ENCODE measurements around the gene MEI1. TPM values are rescaled to one million over a fixed set of nuclear protein-coding genes. Genes with fewer than 3 reads are reported as not detected.
"Not testable (repeated sequence)": the region's sequence is repeated elsewhere in the genome, so short reads cannot be mapped to it uniquely, and the experiment has no call there.

Gene MEI1, protein sequence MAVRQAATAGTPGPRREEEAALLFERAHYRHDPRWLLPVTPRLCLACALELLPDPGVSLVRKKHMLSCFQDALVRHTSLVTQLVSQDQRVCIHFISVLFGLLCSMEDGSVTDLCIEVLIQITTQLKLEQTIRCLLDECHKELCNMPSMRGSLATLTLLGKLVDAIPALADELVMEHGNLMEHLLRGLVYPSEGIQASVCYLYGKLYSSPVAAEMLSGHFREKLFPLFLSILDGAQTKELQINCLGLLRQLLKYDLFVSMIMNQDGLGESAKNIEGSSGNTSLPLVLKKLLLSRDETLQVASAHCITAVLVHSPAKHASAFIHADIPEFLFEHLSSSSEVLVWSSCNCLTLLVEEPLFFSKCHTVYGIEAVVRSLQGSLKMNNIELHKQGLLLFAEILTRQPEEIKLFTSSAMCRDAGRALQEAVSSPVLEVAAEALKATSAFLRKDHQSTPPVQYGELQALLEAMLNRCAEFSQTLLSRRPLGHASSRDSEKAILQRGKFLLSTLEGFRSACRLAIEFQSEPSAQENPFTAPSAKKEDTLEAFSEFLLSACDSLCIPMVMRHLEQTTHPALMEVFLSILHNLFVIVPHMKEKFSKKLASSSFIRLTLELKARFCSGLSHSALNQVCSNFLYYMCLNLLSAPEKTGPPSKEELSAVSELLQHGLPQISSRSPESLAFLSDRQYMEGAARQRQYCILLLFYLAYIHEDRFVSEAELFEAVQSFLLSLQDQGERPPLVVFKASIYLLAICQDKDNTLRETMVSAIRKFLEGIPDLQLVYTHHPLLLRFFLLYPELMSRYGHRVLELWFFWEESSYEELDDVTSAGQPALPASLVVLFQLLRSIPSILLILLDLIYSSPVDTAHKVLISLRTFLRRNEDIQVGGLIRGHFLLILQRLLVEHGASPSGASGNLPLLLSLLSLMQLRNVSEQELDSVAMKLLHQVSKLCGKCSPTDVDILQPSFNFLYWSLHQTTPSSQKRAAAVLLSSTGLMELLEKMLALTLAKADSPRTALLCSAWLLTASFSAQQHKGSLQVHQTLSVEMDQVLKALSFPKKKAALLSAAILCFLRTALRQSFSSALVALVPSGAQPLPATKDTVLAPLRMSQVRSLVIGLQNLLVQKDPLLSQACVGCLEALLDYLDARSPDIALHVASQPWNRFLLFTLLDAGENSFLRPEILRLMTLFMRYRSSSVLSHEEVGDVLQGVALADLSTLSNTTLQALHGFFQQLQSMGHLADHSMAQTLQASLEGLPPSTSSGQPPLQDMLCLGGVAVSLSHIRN
- 0.40 TPM for total RNA-seq
- long read RNA-seq, result 0 reads

DNA sequence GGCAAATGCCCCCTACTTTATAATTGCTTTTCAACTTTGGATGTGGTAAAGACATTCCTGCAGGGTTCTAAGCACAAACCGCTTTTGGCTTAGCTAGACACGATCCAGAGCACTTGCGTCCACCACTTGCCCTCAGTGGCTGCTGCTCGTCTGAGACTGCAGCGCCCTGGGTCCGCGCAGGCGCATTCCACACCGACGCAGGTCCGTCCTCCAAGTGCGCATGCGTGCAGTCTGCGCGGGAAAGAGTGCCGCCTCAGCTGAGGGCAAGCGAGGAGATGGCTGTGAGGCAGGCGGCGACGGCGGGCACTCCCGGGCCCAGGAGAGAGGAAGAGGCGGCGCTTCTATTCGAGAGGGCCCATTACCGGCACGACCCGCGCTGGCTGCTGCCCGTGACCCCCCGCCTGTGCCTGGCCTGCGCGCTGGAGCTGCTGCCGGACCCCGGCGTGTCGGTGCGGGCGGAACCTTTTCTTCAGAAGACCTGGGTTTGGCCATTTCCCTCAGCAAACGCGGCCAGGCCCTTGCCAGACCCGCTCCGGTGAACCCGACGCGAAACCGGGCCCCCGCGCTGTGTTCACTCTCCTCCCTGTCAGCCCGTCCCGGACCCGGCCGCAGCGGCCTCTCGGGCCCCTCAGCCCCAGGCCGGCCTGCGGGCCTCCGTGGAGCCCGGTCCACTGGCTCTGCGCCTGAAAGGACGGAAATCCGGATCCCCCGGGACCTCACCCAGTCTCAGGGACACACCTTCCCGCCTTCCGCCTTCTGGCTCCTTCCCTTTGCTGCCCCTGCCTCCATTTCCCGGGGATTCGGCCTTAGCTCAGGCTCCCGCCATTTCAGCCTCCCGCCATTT is at the start of gene MEI1:
Gene MEI1, plus strand, starts transcription at position 240 of the 844 bp plus-strand sequence. Its CDS starts 36 bp downstream, at position 276.
- intact Hi-C loops (cut with DNase I), result no loop called here
- peak; percentile 90 for DNase-seq (ENCODE audit: low spot score)

GRCh38 chr22:41650229-41650628 is 49.1 kb upstream of the MEI1 start:
- intact Hi-C loops (cut with DNase I), result no loop called here
- no peak for DNase-seq (ENCODE audit: low spot score)

- intact Hi-C loops (cut with DNase I), result no loop called here
- DNase-seq (ENCODE audit: low spot score), result no peak
These were observed 48.5 kb upstream of the MEI1 start for GRCh38 chr22:41650821-41651220.

- DNase-seq (ENCODE audit: low spot score), result no peak
- intact Hi-C loops (cut with DNase I), result no loop called here
These were observed 45.0 kb upstream of the MEI1 start for GRCh38 chr22:41654322-41654721.

- DNase-seq (ENCODE audit: low spot score), result no peak
- intact Hi-C loops (cut with DNase I), result no loop called here
These were observed 42.7 kb upstream of the MEI1 start for GRCh38 chr22:41656556-41656955.

- no peak for DNase-seq (ENCODE audit: low spot score)
- intact Hi-C loops (cut with DNase I), result no loop called here
These were observed 41.6 kb upstream of the MEI1 start for GRCh38 chr22:41657709-41658108.

- DNase-seq (ENCODE audit: low spot score), result no peak
- intact Hi-C loops (cut with DNase I), result no loop called here
These were observed 40.4 kb upstream of the MEI1 start for GRCh38 chr22:41658869-41659268.

DNA sequence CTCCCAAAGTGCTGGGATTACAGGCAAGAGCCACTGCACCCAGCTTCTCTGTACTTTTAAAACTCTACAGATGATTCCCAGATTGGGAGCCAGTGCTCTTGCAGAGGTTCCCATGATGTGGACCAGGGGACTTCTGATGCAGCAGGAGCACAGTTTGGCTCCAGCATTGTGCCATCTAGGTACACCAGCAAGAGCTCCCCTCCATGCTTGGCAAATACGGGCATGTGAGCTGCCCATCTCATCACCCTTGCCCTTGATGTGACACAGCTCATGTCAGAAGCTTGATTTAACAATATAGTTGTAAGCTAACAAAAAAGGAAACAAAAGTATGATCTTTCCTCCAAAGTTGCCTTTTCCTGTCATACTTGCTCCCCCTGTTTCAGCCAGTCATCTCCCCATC is 39.4 kb upstream of the MEI1 start:
- intact Hi-C loops (cut with DNase I), result no loop called here
- no peak for DNase-seq (ENCODE audit: low spot score)

DNA sequence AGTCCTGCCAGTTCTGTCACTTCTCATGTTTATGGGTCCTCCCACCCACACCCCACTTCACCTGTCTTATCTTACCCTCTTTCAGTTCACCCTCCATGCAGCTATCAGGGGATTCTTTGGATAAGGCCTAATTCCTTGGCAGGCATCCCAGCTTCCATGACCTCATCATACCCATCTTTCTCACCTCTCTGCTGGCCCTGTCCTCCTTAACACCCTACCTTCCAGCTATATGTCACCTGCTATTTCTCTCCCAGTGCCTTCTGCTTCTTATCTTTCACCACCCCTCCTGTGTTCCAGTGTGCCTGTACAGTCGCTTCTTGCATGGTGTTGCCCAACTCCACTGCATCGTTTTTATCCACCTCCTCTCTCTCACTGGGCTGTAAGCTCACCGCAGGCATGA is 38.9 kb upstream of the MEI1 start:
- intact Hi-C loops (cut with DNase I), result no loop called here

GRCh38 chr22:41661088-41661487 is 38.2 kb upstream of the MEI1 start:
- DNase-seq (ENCODE audit: low spot score), result no peak
- intact Hi-C loops (cut with DNase I), result no loop called here

More for the DNA sequence above, 38.9 kb upstream of the MEI1 start:
- no peak for DNase-seq (ENCODE audit: low spot score)

DNA sequence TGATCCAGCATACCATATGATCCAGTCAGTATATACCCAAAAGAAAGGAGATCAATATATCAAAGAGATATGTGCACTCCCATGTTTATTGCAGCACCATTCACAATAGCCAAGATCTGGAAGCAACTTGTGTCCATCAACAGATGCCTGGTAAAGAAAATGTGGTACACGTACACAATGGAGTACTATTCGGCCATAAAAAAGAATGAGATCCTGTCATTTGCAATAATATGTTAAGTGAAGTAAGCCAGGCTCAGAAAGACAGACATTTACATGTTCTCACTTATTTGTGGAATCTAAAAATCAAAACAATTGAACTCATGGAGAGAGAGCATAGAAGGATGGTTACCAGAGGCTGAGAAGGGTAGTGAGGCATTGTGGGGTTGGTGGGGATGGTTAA is 37.6 kb upstream of the MEI1 start:
- DNase-seq (ENCODE audit: low spot score), result no peak
- intact Hi-C loops (cut with DNase I), result no loop called here

DNA sequence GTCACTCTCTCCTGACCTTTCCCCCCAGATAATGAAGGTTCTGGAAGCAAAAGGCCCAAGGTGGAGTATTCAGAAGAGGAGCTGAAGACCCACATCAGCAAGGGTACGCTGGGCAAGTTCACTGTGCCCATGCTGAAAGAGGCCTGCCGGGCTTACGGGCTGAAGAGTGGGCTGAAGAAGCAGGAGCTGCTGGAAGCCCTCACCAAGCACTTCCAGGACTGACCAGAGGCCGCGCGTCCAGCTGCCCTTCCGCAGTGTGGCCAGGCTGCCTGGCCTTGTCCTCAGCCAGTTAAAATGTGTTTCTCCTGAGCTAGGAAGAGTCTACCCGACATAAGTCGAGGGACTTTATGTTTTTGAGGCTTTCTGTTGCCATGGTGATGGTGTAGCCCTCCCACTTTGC is 35.7 kb upstream of the MEI1 start:
- DNase-seq (ENCODE audit: low spot score); intact Hi-C loops (cut with DNase I): not testable (repeated sequence)

GRCh38 chr22:41664490-41664889 is 34.8 kb upstream of the MEI1 start:
- DNase-seq (ENCODE audit: low spot score), result no peak
- intact Hi-C loops (cut with DNase I), result no loop called here

GRCh38 chr22:41664951-41665350 is 34.4 kb upstream of the MEI1 start:
- intact Hi-C loops (cut with DNase I), result no loop called here
- no peak for DNase-seq (ENCODE audit: low spot score)

DNA sequence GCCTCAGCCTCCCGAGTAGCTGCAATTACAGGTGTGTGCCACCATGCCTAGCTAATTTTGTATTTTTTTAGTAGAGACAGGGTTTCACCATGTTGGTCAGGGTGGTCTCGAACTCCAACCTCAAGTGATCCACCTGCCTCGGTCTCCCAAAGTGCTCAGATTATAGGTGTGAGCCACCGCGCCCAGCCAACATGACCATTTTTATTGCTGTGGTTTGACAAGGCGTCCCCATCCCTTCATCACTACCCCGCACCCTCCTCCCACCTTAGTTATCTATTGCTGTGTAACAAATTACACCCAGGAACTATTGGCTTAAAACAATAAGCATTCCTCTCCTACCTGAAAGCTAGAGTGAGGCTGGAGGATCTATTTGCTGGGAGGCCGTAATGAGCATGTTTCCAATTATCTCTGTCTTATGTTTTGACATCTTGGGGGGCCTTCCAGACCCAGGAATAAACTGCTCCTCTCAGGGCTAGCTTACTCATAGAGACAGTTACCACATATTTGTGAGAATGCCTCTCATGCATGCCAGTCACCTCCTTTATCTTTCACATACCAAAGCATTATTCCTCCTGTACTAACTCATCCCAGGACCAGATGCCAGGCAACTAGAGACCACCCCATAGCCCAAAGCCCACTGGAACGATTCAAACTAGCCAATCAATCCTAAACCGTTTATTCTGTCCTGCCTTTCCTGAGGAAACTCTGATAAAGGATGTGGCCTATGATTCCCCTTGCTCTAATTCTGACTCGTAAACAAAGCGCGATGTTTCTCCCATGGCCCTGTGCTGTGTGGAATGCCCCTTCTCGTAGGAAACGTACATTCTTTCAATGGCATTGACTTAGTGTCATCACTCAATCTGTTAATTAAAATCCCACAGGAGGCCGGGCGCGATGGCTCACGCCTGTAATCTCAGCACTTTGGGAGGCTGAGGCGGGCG is 30.1 kb upstream of the MEI1 start:
- intact Hi-C loops (cut with DNase I), result no loop called here
- no peak for DNase-seq (ENCODE audit: low spot score)

DNA sequence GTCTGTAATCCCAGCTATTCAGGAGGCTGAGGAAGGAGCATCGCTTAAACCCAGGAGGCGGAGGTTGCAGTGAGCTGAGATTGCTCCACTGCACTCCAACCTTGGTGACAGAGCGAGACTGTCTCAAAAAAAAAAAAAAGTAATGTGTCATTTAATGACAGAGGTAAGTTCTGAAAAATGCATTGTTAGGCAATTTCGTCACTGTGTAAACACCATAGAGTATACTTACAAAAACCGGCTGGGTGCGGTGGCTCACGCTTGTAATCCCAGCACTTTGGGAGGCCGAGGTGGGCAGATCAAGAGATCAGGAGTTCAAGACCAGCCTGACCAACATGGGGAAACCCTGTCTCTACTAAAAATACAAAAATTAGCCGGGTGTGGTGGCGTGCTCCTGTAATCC is 27.2 kb upstream of the MEI1 start:
- DNase-seq (ENCODE audit: low spot score), result not testable (repeated sequence)

GRCh38 chr22:41672780-41673509 is 26.4 kb upstream of the MEI1 start:
- intact Hi-C loops (cut with DNase I), result no loop called here
- DNase-seq (ENCODE audit: low spot score), result no peak

More for the DNA sequence above, 27.2 kb upstream of the MEI1 start:
- intact Hi-C loops (cut with DNase I), result not testable (repeated sequence)

Data from cardiac septum (tissue), 1 donor.